NCI-H524 (cell line): ENCODE results near the gene SYT7.

Experiments
- DNase-seq, 2 experiments: peaks; one replicate each; lab custom pipeline; 2025; lab: John Stamatoyannopoulos, UW

SYT7 gene

DNA sequence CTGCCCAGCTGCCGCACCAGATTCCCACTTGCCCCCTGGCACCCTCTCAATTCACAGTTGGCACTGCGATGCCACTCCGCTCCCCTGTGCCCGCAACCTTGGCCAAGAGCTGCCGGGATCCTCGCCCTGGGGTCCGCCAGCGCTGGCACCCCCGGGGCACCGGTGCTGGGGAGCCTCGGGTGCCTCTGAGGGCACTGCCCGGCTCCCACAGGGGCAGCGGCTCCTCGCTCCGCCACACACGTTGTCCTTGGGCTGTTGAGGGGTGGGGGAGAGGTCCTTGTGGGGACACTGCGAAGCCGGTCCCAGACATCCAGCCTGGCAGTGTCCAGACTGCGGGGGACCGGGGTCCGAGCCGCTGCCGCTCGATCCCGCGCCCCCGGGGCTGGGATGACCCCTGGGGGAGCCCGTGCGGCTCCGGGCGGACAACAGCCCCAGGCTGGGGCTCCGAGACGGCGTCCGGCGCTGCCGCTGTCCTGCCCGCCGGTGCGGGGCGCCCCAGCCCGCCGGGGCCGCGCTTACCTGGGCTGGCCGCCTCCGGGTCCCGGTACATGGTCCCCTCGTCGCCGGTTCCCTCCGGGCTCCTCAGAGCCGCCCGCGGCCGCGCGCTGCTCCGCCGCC lies 496 bp downstream of the SYT7 start:
- peak in 1 of 2 experiments; percentile 47 for DNase-seq

- no peak for DNase-seq
These were observed 1.1 kb downstream of the SYT7 start for GRCh38 chr11:61579676-61580270.

DNA sequence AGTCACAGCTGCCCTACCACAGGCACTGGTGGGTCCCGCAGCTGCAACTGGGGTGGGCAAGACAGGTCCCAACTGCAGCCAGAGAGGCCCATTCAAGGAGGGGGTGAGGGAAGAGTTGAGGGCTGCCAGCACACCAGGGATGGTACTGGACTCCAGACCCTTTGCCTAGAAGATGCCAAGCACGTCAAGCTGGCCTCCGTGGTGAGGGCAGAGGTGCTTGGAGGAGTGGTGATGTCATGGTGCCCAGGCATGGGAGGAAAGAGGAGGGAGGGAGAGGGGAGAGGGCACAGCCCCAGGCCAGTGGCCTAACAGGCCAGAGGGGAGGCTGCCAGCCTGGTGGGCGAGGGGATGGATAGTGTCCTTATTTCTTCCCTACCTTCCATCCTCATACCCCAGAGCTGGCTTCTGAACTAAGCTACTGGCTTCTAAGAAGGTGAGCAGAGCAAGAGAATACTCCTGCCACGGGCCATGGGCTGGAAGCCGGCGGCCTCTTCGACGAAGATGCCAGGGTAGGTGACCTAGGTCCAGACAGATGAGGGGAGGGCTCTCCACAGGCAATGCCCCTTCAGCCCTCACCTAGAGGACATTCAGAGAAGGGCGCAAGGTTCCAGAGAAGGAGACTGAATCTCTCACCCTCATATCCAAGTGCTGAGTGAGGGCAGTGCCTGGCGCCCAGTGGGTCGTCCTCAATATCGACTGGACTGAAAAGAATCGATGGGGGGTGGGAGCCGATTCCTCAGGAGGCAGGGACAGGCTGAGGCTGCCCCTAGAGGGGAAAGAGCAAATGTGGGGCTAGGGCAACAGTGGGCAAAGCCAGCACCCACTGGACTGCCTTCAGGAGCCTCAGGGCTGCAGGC lies 1.8 kb downstream of the SYT7 start:
- DNase-seq, result peak in 1 of 2 experiments; percentile 36

DNA sequence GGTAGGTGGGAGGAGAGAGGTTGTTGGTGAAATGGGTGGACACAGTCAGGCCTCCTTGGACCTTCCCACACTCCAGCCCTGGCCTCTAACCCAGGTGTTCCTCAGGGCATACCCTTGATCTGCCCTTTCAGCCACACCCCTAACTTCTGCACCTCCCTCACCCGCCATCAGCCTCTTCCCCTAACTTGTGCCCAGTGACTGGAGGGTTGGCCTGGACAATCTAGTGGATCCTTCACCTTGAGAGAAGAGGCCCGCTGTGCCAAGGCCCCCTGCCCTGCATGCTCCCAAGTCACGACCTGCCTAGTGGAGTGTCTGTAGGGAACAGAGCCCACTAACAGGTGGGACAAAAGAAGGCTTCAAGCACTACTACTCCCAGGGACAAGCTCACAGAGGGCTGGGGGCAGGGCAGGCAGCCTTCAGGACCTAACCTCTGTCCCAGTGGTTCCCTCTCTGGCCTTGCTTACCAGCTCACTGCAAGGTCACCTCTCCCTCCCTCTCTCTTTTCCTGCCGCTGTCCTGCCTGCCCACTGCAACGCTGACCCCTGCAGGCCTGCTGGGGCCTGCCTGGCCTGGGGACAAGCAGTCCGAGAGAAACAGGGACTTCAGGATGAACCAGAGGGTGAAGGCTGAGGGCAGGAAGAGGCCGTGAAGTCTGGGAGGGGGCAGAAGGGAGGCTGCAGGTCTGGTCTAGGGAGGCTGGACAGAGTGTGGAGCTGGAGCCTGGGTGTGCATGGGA lies 3.3 kb downstream of the SYT7 start:
- peak in 1 of 2 experiments; percentile 22 for DNase-seq

GRCh38 chr11:61575886-61576861 lies 4.7 kb downstream of the SYT7 start:
- no peak for DNase-seq

DNA sequence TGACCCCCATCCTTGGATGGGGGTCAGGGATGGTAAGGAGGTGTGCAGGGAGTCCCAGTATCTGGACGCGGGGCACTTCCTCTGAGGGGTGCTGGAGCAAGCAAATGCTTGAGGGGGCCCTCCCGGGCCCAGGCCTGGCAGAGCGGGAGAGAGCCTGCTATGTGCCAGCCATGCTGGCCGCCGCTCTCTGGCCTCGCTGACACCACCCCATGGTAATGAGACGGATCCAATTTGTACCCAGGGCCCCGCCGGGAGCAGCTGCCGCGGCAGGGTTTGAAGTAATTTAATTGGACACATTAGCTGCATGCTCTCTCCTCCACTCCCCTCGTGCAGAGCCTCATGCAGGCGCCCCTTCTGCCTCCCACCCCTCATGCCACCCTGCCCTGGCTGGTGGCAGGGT lies 6.3 kb downstream of the SYT7 start:
- DNase-seq, result no peak

- DNase-seq, result no peak
These were observed 8.0 kb downstream of the SYT7 start for GRCh38 chr11:61572913-61573312.

DNA sequence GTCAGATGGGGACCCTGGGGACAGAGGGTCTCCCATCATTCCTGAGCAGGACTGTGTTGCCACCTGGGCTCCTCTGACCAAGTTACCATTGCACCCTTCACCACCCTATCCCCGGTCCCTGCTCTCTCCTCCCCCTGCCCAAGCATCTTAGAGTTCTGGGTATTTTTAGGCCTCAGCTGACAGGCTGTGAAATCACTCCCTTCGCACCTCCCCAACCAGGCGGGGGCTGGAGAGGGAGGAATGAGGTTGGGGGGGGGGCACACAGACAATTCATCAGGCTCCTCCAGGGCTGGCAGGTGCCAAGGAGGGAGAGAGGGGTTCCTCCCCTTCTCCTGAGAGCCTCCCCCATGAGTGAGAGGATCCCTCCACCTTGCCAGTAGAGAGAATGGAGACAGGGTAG lies 9.0 kb downstream of the SYT7 start:
- no peak for DNase-seq

- DNase-seq, result no peak
These were observed 9.5 kb downstream of the SYT7 start for GRCh38 chr11:61571337-61571736.

DNA sequence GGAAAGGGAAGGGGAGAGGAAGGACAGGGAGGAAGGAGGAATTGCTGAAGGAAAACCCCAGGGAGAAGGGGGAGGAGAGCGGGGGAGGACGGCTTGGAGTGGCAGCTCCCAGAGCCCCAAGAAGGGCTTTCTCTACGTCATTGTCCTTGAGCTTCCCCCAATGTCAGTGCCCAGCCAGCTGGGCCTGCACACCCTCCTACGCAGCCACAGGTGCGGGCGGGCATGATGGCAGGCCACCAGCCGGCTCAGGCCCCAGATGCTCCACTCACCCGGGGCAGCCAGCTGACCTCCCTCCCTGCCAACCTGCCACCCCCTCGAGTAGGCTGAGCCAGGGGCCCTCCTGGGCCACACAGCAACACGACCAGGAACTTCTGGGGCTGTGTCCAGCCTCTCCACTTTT lies 11.2 kb downstream of the SYT7 start:
- DNase-seq, result peak in 1 of 2 experiments; percentile 61

GRCh38 chr11:61569018-61569417 lies 11.9 kb downstream of the SYT7 start:
- no peak for DNase-seq

GRCh38 chr11:61567286-61568061 lies 13.4 kb downstream of the SYT7 start:
- DNase-seq, result peak; percentile 38 to 56

- DNase-seq, result no peak
These were observed 15.8 kb downstream of the SYT7 start for GRCh38 chr11:61564936-61565696.

DNA sequence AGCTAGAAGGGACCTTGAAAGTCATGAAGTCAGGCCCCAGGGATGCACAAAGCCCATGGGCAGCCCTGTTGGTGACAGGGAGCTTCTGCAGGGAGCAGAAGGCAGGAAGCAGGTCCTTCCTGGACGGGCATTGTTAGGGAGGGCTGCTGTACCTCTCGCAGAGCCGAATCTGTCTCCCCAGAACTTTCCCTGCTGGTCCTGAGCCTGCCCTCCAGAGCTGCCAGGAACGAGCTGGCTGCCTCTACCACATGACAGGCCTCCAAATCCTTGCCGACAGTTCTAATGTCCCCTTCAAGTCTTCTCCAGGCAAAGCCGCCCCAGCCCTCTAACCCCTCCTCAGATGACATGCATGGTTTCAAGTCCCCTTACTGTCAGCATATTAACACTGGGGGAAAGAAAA lies 20.1 kb downstream of the SYT7 start:
- no peak for DNase-seq

- no peak for DNase-seq
These were observed 24.3 kb downstream of the SYT7 start for GRCh38 chr11:61556621-61557020.

GRCh38 chr11:61555978-61556377 lies 24.9 kb downstream of the SYT7 start:
- no peak for DNase-seq

- DNase-seq, result peak; percentile 60 to 80
These were observed 25.6 kb downstream of the SYT7 start for GRCh38 chr11:61555051-61555969.

DNA sequence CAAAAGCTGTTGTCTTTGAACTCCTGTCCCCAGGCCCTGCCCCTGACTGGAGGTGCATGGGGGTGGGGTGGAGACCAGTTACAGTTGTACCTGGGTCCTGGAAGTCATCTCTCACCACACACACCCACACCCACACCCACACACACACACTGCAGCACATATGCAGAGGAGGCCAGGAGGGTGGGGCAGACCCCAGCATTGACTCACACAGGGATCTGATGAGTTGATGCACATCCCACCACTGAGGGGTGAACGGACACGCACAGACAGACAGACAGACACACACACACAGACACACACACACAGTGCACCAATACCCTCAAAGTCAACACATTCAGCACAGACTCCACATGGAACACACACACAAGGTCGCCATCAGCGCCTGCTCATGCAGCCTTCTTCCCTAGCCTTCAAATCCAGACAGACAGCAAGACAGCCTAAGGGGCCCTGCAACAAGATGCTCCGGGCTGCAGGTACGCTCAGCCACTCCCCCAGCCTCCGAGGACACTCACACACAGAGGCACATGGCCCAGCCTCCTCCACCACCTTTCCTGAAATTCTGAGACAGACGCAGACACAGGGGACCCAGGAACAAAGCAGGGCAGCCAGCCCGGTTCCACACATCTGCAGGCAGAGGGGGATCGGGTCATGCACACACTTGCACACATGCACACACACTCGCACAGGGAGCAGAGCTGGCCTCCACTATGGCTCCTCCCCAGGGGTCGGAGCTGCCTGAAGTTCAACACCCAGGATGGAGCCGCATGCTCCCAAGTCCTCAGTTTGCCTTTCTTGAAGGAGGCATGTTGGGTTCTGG lies 26.5 kb downstream of the SYT7 start:
- DNase-seq, result no peak
